Stimulated activated CD4-positive, alpha-beta T cell treated with anti-CD3 and anti-CD28 coated beads, Interleukin-4, amount 100 ng/mL, for 4 hours (primary cell): Measurements from ENCODE around the gene EPN2.

Experiments
- DNase-seq, 2 experiments: peaks; one replicate each; pipeline ENCODE4 v3.0.0-alpha.2; 2020

EPN2 gene

DNA sequence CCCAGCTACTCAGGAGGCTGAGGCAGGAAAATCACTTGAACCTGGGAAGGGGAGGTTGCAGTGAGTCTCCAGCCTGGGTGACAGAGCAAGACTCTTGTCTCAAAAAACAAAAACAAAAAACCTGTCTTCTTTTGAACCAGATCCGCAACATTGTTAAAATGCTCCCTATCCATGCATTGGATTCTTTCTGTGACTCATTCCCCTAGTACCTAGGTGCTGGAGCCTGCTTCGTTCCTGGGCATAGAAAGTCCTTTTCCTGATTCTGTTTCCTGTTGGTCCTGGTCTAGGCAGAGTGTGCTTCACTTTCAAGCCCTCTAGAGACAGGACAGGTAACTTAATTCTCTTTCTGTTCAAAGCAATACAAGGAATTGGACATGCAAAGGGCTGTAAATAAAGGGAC lies 5.2 kb downstream of the EPN2 start:
- DNase-seq: no peak

GRCh38 chr17:19242926-19243325 lies 5.8 kb downstream of the EPN2 start:
- no peak for DNase-seq

- DNase-seq: no peak
Measured at GRCh38 chr17:19243838-19244237, 6.7 kb downstream of the EPN2 start.

- DNase-seq: no peak
Measured at GRCh38 chr17:19244357-19244756, 7.2 kb downstream of the EPN2 start.

GRCh38 chr17:19244781-19245180 lies 7.6 kb downstream of the EPN2 start:
- no peak for DNase-seq

- no peak for DNase-seq
Measured at GRCh38 chr17:19247473-19247872, 10.3 kb downstream of the EPN2 start.

- no peak for DNase-seq
Measured at GRCh38 chr17:19248151-19248927, 11.2 kb downstream of the EPN2 start.

DNA sequence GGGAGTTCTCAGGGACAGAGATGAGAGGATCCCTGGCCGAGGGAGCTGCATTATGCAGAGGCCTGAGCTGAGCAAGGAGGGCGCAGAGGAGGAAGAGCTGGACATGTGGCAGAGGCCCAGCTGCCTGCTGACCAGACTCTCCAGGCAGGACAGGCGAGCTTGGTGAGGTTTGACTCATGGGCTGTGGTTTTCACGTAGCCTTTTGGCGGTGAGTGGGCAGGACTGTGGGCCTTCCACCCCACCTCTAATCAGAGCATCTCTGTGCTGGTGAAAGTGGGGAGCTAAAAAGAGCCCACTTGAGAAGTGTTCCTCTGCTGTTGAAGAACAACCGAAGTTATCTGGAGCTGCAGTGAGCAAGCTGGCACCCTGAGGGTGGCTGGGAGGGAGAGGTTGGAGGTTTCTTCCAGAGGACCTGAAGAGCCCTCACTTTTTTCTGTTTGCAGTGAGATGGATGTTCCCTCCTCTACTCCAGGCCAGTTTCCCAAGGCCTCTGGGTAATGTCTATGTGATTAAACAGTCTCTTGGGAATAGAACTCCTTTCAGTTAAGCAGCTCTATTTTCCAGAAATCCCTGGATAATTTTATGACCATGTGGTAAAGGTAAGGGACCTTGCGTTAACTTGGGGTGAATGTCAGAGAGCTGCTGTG lies 11.9 kb downstream of the EPN2 start:
- DNase-seq: no peak

- no peak for DNase-seq
Measured at GRCh38 chr17:19249681-19250080, 12.5 kb downstream of the EPN2 start.

DNA sequence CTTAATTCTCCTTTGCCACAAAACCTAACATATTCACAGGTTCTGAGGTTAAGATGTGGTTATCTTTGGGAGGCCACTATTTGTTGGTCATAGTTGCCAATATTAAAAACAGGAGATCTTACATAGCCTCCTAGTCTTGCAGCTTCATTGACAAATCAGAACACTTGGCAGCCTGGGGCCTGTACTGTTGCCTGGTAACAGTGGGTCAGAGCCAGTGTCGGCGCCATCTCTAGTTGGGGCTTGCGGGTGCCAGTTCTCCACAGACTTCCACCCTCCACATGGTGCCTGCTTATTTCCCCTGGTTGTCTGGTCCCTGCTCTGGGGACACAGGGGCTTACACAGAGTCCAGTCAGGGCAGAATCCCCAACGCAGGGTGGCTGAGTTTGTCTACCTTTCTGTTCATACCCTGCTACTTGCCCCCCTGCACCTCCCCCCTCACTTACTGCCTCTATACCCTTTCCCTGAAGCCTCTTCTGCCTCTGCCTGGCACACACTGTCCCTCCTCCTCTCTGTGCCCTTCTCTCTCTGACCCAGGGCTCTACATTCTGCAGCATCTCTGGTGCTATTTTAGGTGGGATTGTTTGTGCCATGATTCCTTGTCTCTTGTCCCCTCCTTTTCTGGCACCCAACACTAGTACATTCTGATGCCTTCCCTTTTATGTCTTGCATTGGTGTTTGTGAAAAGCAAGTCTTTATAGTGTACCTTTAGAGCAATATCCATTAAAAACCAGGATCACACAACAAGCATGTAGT lies 13.4 kb downstream of the EPN2 start:
- no peak for DNase-seq

DNA sequence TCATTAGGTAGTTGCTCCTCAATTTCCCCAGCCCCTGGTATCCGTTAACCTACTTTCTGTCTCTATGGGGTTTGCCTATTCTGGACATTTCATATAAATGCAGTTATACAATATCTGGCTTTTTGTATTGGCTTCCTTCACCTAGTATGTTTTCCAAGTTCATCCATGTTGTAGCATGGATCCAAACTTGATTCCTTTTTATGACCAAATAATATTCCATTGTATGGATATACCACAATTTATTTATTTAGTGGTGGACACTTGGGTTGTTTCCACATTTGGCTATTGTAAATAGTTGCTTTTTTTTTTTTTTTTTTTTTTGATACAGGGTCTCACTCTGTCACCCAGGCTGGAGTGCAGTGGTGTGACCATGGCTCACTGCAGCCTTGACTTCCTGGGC lies 15.9 kb downstream of the EPN2 start:
- no peak for DNase-seq

- no peak for DNase-seq
Measured at GRCh38 chr17:19254651-19255050, 17.5 kb downstream of the EPN2 start.

DNA sequence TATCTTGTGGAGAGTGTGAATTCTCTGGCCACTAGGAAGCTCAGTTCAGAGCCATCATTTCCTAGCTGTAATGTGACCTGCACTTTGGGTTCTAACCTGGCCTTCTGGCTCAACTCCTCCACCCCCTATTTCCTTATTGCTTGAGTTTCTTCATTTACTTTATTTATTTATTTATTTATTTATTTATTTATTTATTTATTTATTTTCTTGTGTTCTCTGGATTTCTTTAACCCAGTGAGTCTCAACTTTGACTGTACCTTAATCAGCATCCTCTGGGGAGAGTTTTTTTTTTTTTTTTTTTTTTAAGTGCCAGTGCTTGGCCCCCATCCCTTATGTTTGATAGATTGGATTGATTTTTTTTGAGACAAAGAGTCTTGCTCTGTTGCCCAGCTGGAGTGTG lies 18.1 kb downstream of the EPN2 start:
- DNase-seq: no peak

DNA sequence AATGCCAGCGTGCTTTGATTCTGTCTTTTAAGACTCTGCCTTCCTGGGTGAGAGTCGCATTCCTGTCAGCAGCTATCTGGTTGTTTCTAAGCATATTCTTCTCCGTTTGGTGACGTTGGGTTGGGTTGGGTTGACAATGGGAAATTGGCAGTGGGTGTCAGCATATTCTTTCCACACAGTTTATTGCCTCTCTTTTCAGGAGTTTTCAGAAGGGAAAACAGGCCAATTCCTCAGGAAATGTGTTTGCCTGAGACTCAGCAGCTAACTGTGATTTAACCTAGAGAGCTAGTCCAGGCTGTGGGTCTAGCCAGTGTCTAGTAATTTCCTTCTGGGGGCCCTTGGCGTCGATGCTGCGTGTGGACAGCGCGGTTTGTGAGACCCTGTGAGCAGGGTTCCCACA lies 21.2 kb downstream of the EPN2 start:
- no peak for DNase-seq

- no peak for DNase-seq
Measured at GRCh38 chr17:19260958-19261357, 23.8 kb downstream of the EPN2 start.

DNA sequence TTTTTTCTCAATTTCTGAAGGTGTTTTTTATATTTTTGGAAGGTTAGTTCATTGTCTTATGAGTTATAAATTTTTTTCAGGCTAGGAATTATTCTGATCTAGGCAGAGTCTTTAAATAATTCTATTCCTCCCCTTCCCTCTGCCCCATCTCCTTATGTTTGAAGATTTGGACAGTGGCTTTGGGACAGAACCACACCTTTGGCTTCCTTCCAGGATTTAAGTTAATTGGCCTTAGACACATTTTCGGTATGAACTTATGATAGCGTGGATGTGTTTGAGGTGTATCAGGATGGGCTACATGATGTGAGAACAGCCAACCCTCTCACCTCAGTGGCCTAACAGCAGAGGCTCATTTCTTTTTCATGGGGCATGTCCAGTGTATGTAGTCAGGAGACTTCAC lies 24.3 kb downstream of the EPN2 start:
- no peak for DNase-seq

GRCh38 chr17:19262650-19263631 lies 25.8 kb downstream of the EPN2 start:
- DNase-seq: no peak

DNA sequence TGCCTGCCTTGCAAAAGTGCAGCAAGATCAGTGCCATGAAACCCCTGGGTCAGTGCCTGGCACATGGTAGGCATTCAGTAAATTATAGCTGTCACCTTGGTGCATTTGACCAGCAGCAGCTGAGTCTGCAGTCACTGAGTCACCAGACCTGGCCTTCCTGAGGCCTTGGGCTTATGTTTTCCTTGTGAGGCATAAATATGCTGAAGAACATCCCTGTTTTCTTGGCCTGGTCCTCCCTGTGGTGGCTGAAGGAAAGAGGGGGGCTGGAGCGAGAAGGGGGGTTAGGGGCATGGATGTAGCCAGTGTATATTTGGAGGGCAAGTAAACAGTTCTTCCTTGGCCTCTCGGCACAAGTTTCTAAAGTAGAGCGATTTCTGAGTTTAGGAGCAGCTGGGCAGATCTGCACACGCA lies 26.5 kb downstream of the EPN2 start:
- no peak for DNase-seq

DNA sequence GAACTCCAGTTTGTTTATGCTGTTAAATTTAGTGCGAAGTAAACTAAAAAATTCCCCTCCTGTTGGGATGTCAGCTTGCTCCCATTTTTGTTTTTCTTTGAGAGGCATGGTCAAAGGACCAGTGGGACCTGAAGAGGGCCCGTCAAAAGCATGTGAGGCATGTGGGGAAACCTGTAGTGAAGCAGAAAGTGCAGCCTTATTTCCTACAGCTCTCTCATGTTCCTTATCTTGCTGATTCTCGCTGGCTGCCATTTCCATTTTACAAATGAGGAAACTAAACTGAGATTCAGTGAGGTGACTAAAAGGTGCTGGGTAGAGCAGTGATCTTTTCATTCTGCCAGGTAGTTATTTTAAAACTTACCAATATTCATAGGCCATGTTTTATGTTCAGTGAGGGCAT lies 27.1 kb downstream of the EPN2 start:
- DNase-seq: no peak

GRCh38 chr17:19264681-19265080 lies 27.5 kb downstream of the EPN2 start:
- DNase-seq: no peak

GRCh38 chr17:19265755-19266154 lies 28.6 kb downstream of the EPN2 start:
- DNase-seq: no peak

DNA sequence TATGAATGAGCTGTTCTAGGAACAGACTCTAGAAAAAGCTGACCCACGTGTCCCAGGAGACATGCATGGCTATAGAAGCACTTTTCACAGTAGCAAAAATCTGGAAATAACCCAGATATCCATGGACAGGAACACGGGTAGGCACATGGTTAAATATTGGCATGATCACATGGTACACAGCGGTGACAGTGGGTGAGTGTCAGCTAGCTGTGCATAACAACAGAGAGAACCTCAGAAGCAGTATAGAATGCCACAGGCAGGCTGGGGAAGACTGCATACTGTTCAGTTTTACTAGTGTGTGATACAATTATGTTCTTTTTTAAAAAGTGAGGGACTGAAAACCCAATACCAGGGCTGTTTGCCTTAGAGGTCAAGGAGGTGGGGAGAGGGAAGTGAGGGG lies 31.4 kb downstream of the EPN2 start:
- no peak for DNase-seq

GRCh38 chr17:19269106-19269505 lies 31.9 kb downstream of the EPN2 start:
- DNase-seq: no peak
